Activated CD8-positive, alpha-beta memory T cell treated with anti-CD3 and anti-CD28 coated beads, Interleukin-2, amount 50 U/mL, for 48 hours (primary cell): ENCODE results near the gene OR2AJ1.

Experiments
- DNase-seq: peaks from one replicate; pipeline ENCODE4 v3.0.0-alpha.2; 2020

OR2AJ1 gene

GRCh38 chr1:247924868-247925267, at the start of gene OR2AJ1:
Gene OR2AJ1 (plus strand): TSS chr1:247924889. CDS start chr1:247933769, 8,880 bp downstream.
- DNase-seq, result no peak

- no peak for DNase-seq
Observed at GRCh38 chr1:247883346-247883745, 41.3 kb upstream of the OR2AJ1 start.

GRCh38 chr1:247884797-247885413, 39.8 kb upstream of the OR2AJ1 start:
- no peak for DNase-seq

- DNase-seq, result no peak
Observed at GRCh38 chr1:247895163-247895637, 29.5 kb upstream of the OR2AJ1 start, which contains the start of gene OR2W3. Gene OR2W3 (plus strand): TSS chr1:247895587. CDS start chr1:247895587, 0 bp downstream.

GRCh38 chr1:247895976-247896375, 28.7 kb upstream of the OR2AJ1 start:
- DNase-seq, result no peak

GRCh38 chr1:247904122-247904521, 20.6 kb upstream of the OR2AJ1 start:
- no peak for DNase-seq

GRCh38 chr1:247905181-247905580, 19.5 kb upstream of the OR2AJ1 start:
- DNase-seq, result no peak

GRCh38 chr1:247905910-247906503, 18.7 kb upstream of the OR2AJ1 start:
- DNase-seq, result no peak

- DNase-seq, result no peak
Observed at GRCh38 chr1:247906504-247907047, 18.1 kb upstream of the OR2AJ1 start.

GRCh38 chr1:247908766-247909165, 15.9 kb upstream of the OR2AJ1 start:
- DNase-seq, result no peak

- no peak for DNase-seq
Observed at GRCh38 chr1:247913786-247914185, 10.9 kb upstream of the OR2AJ1 start.

- DNase-seq, result no peak
Observed at GRCh38 chr1:247914941-247915662, 9.6 kb upstream of the OR2AJ1 start.

GRCh38 chr1:247919952-247920351, 4.7 kb upstream of the OR2AJ1 start, which contains the start of gene OR2T8:
Gene OR2T8 (plus strand): TSS chr1:247920252. CDS start chr1:247921018, 766 bp downstream.
- DNase-seq, result no peak

- no peak for DNase-seq
Observed at GRCh38 chr1:247923941-247924340, 748 bp upstream of the OR2AJ1 start.

- no peak for DNase-seq
Observed at GRCh38 chr1:247933989-247934388, 9.3 kb downstream of the OR2AJ1 start.

- DNase-seq, result no peak
Observed at GRCh38 chr1:247935781-247936180, 11.1 kb downstream of the OR2AJ1 start.

GRCh38 chr1:247936415-247936814, 11.7 kb downstream of the OR2AJ1 start:
- DNase-seq, result no peak

GRCh38 chr1:247936965-247937734, 12.5 kb downstream of the OR2AJ1 start:
- DNase-seq, result peak; percentile 97

GRCh38 chr1:247942624-247943023, 17.9 kb downstream of the OR2AJ1 start:
- DNase-seq, result no peak

- no peak for DNase-seq
Observed at GRCh38 chr1:247948558-247948957, 23.9 kb downstream of the OR2AJ1 start, which contains the start of gene OR2L8. Gene OR2L8 (plus strand): TSS chr1:247948858. CDS start chr1:247948858, 0 bp downstream.

GRCh38 chr1:247953408-247953807, 28.7 kb downstream of the OR2AJ1 start:
- no peak for DNase-seq

GRCh38 chr1:247961791-247962190, 37.1 kb downstream of the OR2AJ1 start:
- DNase-seq, result no peak
